NCI-H82 treated with DMSO at 0.1 percent for 48 hours (cell line): ENCODE measurements around the gene UGCG.
"Not testable (repeated sequence)": the region's sequence is repeated elsewhere in the genome, so short reads cannot be mapped to it uniquely, and the experiment has no call there.

Source experiments
- DNase-seq: peaks from one replicate; lab custom pipeline; 2025; ENCODE audit not compliant: unreplicated experiment; lab: John Stamatoyannopoulos, UW

UGCG gene

DNA sequence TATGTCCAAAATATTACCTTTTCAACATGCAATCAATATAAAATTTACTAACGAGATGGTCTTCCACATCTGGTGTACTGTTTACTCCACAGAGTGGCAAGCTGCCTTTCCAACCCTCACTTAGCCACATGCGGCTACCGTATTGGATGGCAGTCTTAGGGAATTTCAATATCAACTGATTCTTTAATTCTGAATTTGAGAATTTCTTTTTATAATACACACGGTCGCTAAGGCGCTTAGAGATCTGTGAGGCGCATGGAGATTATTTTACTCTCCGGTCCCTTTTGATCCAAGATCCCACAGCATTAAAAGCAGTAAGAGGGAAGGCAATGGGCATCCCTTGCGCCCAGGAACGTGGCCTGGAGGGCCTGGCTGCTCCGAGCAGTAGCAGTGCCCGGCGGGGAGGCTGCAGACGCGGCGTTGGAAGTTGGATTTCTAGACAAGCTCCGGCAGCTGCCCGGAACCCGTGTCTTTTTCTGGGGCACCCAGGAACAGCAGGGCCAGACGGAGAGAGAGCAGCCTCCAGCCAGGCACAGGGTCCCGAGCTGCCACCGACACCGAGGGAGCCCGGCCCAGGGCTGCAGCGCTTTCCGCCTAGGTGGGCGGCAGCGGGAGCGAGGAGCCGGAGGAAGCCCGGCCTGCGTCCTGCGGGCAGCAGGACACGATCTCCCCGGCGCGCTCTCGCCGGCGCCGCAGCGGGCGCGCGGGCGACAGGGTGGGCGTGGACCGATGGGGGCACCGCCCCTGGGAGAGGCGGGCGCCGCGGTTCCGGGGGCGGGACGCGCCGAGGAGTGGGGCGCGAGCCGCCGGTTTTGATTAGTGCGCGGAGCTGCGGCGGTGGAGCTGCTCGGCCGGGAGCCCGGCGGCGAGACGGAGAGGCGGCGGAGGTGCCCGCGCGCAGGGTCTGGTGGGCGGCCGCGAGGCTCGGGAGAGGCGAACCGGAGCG, at the start of gene UGCG:
TSS of gene UGCG (plus strand) at position 819 of the 946 bp plus-strand sequence. CDS start 402 bp downstream, outside the sequence.
- DNase-seq: peak; percentile 70

DNA sequence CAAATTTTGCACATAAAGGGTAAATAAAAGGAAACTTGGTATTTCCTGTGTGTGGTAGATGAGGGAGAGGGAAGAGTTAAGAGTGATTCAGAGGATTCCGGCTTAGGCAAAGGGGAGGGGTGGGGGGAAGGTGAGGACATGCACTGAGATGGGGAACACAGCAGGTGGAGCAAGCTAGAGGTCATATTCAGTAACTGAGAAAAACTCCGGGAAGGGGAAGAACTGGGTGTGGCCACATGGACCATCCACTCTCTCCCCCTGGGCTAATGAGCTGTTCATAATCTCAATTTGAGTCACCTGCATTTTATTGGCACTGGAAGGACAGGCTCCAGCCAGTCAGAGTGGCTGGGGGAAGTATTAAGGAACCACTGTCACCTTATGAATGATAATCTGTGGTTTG, 45.1 kb upstream of the UGCG start:
- DNase-seq: no peak

DNA sequence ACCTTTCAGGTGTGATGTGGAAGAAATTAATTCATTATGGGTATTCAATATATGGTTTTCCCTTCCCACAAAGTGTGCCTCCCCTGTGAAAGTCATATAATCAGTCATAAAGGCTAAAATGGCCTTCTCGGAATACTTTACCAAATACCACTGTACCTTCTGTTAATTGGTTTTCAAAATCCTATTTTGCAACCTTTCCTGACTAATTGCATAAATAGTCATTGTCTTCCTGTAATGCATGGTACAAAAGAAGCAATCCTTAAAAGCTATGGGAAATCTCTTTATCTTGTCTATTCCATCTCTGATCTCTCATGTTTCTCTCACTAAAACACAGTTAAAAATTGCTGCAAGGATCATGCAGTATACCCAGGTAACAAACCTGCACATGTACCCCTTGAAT, 44.3 kb upstream of the UGCG start:
- DNase-seq: no peak

DNA sequence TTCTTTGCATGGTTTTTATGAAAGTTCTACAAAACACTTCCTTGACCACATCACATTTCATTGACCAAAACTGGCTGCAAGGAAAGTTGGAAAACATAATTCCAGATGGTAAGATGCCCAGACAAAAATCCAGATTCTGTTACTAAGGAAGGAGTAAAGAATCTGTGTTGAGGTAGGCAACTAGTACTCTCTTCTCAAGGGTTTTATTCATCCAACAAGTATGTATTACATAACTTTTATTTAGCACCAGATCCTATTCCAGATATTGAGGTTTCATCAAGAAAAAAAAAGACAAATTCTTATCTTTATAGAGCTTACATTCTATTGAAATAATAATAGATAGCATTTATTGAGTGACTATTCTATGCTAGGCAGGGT, 43.2 kb upstream of the UGCG start:
- no peak for DNase-seq

DNA sequence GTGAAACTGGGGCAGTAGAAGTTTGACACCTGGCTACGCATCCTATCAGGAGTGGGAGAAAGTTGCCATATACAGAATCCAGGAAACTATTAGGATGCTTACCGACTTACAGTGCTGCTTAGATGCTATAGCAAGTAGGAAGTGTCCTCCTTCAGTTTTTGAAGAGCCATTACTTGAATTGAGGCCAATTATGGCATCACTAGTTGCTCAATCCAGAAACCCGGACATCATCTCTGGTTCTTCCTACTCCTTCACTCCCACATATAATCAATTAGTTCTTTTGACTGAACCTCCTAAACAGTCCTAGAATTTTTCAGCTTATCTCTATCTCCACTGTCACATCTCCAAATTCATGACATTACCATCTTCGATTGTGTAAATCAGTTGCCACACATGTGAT, 41.8 kb upstream of the UGCG start:
- DNase-seq: no peak

DNA sequence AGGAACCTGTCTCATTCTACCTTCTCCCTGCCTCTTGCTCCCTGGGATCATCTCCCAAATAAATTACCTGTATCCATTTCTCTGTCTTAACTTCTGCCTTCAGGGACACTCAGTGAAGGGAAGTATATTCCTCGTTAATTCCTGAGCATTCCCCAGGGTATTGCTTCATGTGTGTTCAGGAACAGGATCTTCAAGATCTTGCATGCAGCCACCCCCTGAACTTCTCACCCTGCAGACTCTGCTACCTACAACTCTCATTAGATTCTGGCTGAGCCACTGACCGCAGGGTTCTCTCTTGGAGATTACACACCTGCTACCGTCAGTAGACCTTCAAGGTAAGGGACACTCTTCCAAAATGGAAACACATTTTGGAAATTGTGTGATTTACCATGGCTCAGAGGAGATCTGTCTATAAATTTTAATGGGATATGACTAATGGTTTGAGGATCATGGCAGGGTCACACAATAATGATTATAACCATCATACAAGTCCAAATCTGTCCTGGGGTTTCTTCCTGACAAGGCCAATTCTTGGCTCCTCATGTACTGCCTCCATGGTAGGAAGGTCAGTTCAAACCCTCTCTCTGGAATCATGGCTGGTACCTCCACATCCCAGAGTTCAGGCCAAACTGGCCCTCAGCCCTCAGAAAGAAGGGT, 38.9 kb upstream of the UGCG start:
- no peak for DNase-seq

DNA sequence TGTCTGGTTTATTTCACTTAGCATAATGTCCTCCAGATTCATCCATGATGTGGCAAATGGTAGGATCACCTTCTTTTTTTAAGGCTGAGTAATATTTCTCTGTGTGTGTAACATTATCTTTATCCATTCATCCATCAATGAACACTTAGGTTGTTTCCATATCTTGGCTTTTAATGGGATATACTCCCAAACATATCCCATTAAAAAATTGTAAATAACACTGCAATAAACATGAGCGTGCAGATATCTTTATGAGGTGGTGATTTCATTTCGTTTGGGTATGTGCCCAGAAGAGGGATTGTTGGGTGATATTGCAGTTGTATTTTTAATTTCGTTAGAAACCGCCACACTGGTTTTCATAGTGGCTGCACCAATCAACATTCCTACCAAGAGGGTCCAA, 36.2 kb upstream of the UGCG start:
- DNase-seq: no peak

DNA sequence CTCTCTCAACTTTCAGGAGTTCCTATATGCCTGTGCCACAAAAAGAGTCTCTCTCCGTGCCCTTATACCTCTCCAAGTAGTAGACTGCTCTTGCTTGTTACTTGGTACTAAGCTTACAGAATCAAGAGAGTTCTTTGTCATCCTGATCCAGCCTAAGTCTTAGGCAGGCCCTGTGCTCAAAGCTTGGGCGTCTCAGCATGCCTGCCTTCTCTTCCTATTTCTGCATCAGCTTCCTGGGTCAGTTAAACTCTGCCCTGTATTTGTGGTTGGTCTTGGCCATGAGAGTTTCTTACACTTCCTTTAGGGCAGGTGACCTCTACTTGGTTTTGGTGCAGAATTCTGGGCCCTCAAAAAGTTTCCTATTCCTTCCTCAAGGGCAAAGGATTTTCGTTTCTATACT, 33.0 kb upstream of the UGCG start:
- DNase-seq: no peak

DNA sequence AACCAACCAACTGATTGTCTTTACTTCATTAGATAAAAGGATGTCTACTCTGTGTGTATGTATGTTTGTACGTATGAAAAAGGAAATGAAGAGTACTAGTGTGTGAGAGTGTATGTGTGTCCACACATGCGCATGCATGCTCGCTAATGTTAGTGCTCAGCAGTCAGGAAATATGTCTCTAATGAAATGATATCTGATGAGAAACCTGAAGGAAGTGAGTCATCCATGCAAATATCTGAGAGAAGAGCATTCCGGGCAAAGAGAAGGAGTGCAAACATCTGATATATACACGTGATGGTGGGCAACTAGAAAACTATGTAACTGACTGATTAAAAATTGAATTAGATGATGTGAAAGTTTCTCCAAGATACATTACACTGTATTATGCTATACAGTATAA, 29.6 kb upstream of the UGCG start:
- DNase-seq: no peak

DNA sequence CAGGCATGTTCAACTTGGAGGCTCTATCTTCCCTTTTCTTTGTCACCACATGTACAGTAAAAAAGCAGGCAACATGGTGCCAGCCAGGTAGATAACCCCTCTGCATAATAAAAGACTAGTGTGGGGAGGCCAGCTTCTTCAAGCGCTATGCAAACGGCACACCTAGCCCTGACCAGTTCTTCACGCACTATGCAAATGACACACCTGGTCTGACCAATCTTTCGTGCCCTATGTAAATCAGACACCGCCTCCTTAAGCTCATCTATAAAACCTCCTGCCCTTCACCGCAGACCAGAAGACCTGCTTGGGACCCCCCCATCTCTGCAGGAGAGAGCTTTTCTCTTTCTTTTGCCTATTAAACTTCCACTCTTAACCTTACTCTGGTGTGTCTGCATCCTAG, 28.1 kb upstream of the UGCG start:
- no peak for DNase-seq

DNA sequence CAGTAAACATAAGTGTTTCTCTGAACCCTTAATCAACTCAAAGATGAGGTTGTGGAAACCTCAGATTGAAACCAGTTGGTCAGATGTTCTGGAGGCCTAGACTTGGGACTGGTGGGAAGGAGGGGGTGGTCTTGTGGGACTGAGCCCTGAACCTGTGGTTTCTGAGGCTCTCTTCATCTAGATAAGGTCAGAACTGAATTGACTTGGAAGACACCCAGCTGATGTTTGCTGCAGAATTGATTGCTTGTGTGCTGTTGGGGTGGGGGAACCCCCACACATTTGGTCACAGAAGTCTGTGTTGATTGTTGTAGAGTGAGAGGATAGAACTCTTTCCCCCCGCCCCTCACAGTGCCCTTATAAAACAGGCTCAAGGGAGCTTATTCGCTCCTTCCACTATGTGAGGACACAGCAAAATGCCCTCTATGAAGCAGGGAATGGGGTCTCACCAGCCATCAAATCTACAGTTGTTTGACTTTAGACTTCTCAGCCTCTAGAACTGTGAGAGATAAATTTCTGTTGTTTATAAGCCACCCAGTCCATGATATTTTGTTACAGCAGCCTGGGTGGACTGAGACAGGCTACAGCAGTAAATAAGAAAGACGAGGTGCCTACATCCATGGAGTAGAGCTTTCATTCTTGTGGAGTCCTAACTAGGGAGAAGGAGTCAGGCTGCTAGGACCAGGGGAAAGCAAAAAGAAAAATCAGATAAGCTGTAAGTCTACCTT, 25.7 kb upstream of the UGCG start:
- no peak for DNase-seq

DNA sequence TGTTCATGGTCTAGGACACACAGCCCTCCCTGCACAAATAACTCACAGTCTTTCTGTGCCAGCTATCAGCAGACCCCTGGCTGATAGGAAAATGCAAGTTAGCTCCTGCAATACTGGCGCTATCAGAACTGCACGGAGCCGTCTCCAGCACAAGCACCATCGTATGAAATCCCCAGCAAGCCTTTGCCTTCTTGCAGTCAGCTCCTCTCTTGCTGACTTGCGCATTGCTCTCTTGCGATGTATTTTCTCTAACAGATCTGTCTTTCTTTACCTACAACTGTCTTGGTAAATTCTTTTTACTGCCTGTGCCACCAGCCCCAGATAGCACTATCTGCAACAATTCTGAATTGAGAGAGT, 25.1 kb upstream of the UGCG start:
- no peak for DNase-seq

DNA sequence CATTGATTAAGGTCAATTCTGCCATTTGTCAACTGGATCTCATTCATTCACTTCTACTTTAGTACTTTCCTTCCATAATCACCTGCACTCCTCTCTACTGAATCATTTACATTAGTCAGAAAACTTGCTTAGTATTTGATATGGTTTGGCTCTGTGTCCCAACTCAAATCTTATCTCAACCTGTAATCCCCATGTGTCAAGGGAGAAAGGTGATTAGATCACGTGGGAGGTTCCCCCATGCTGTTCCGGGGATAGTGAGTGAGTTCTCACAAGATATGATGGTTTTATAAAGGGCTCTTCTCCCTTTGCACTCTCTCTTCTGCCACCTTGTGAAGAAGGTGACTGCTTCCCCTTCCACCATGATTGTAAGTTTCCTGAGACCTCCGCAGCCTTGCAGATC, 23.7 kb upstream of the UGCG start:
- DNase-seq: no peak

DNA sequence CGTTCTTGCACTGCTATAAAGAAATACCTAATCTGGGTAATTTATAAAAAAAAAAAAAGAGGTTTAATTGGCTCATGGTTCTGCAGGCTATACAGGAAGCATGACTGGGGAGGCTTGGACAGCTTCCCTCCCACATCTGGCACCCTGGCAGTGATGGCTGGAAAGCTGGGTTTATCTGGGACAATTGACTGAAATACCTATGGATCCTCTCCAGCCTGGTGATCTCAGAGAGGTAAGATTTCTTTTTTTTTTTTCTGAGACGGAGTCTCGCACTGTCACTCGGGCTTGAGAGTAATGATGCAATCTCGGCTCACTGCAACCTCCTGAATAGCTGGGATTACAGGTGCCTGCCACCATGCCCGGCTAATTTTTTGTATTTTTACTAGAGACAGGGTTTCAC, 22.7 kb upstream of the UGCG start:
- peak; percentile 36 for DNase-seq

DNA sequence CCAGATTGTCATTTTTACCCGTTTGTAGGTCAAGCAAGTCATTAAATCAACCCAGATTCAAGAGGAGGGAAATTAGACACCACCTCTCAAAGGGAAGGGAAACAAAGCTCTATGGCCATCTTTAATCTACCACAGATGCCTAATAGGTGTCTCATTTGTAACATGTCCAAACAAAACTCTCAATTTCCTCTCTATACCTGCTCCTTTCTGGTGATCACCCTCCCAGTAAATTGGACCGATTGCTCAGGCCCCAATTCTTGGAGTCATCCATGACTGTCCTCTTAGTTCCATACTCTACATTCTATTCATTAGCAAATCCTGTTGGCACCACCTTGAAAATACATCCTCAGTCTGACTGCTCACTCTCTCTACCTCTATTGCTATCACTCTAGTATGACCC, 22.1 kb upstream of the UGCG start:
- no peak for DNase-seq

DNA sequence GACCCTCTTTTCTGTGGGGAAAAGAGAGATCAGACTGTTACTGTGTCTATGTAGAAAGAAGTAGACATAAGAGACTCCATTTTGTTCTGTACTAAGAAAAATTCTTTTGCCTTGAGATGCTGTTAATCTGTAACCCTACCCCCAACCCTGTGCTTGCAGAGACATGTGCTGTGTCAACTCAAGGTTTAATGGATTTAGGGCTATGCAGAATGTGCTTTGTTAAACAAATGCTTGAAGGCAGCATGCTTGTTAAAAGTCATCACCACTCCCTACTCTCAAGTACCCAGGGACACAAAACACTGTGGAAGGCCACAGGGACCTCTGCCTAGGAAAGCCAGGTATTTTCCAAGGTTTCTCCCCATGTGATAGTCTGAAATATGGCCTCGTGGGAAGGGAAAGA, 21.3 kb upstream of the UGCG start:
- not testable (repeated sequence) for DNase-seq

DNA sequence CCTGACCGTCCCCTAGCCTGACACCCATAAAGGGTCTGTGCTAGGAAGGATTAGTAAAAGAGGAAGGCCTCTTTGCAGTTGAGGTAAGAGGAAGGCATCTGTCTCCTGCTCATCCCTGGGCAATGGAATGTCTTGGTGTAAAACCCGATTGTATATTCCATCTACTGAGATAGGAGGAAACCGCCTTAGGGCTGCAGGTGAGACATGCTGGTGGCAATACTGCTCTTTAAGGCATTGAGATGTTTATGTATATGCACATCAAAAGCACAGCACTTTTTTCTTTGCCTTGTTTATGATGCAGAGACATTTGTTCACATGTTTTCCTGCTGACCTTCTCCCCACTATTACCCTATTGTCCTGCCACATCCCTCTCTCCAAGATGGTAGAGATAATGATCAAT, 20.9 kb upstream of the UGCG start:
- not testable (repeated sequence) for DNase-seq

DNA sequence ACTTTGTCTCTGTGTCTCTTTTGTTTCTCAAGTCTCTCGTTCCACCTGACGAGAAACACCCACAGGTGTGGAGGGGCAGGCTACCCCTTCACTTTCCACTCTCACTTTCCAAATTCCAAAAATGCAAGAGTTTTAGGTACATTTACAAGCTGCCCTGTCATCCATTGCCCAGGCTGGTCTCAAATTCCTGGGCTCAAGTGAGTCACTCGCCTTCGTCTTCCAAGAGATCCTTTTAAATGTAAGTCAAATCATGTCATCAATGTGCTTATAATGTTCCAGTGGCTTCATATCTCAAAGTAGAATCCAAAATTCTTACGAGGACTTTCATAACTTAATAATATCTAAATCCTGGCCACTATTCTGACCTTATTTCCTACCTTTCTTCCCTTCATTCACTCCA, 20.4 kb upstream of the UGCG start:
- DNase-seq: no peak

DNA sequence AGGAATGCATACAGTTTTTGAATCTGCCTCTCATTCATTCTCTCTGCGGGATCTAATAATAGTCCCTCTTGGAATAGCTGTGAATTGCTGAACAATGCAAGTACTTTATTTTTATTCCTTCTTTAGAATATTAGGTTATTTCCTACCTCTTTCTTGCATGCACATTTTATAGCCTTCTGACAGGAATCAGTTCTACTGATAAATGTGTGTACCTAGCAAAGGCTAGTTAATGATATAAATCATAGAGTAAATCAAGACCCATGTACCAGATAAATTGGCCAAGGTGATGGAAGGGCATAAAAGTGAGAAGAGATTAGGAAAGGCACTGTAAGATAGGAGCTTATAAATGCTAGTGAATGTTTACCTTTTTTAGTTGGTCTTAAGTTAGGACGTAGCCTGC, 19.2 kb upstream of the UGCG start:
- DNase-seq: no peak

DNA sequence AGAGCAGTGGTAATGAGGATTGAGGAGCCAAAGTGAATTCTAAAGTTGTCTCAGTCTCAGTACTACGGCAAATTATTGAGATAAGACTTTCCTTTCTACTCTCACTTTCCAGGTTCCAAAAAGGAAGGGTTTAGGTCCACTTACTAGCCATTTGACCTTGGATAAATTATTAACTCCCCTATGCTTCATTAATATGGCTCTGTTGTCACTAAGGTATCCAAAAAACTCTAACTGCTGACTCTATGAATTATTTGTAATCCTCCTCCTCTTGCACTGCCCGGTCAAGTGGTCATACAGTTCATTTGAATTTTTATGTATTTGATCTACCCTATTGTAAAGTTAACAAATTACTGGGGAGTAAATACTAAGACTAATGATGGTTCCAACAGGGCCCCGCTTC, 17.7 kb upstream of the UGCG start:
- no peak for DNase-seq

DNA sequence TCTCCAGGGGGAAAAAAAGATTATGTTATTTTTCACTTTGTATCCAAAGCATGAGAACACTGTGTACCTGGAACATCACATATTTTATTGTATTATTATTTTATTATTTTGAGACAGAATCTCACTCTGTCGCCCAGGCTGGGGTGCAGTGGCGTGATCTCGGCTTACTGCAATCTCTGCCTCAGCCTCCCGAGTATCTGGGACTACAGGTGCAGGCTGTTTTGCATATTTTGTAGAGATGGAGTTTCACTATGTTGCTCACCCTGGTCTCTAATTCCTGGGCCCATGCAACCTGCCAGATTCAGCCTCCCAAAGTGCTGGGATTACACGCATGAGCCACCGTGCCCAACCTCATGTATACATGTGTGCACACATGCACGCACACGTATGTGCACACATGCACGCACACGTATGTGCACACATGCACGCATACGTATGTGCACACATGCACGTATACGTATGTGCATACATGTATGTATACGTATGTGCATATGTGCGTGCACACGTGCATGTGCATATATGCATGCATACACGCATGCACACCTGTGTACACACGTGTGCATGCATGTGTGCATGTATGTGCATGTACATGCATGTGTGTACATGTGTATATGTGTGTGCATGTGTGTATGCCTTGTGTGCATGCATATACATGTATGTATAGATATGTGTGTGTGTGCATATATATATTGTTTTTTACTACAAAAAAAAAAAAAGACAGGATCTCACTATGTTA, 9.5 kb upstream of the UGCG start:
- DNase-seq: no peak
